ENCODE results near the gene ARF4.

GRCh38 chr3:57624801-57625200 is 27.7 kb upstream of the ARF4 start:
- no peak for TF ChIP-seq CTCF (IDR thresholded peaks at IDR 0.05)
- no peak for TF ChIP-seq POLR2AphosphoS5 (IDR thresholded peaks at IDR 0.05; ENCODE audit: insufficient read depth in 1 of 2, low read depth in 1 of 2)
